Activated naive CD8-positive, alpha-beta T cell treated with anti-CD3 and anti-CD28 coated beads, Interleukin-2, amount 50 U/mL, for 16 hours (primary cell): ENCODE results near the gene RXYLT1.
"Not testable (repeated sequence)": the region's sequence is repeated elsewhere in the genome, so short reads cannot be mapped to it uniquely, and the experiment has no call there.

Source experiments
- DNase-seq: peaks from one replicate; pipeline ENCODE4 v3.0.0-alpha.2; 2020; ENCODE audit warnings: low read depth, low spot score

The RXYLT1 gene

DNA sequence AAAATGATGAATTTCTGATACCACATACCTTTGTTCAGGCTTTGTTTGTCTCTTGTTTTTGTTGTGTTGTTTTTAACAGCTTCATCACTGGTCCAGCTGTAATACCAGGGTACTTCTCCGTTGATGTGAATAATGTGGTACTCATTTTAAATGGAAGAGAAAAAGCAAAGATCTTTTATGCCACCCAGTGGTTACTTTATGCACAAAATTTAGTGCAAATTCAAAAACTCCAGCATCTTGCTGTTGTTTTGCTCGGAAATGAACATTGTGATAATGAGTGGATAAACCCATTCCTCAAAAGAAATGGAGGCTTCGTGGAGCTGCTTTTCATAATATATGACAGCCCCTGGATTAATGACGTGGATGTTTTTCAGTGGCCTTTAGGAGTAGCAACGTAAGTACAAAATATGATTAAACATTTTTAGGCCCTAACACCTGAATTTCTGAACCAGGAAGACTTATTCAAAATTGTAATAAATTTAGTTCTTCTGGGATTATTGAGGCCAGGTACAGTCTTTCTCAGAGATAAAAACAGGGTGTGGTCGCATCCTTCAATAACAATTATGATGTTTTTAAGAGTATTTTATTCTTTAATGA is 22.4 kb downstream of the RXYLT1 start:
- DNase-seq = no peak

GRCh38 chr12:63804746-63805145 is 25.0 kb downstream of the RXYLT1 start:
- DNase-seq = no peak

GRCh38 chr12:63805704-63806672 is 26.3 kb downstream of the RXYLT1 start:
- DNase-seq = no peak

DNA sequence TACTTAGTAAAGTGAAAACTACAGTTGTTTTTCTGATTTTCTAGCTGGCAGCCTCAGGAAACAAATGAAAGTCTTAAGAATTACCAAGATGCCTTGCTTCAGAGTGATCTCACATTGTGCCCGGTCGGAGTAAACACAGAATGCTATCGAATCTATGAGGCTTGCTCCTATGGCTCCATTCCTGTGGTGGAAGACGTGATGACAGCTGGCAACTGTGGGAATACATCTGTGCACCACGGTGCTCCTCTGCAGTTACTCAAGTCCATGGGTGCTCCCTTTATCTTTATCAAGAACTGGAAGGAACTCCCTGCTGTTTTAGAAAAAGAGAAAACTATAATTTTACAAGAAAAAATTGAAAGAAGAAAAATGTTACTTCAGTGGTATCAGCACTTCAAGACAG is 28.9 kb downstream of the RXYLT1 start:
- no peak for DNase-seq

- DNase-seq = no peak
Observed at GRCh38 chr12:63809566-63809965, 29.9 kb downstream of the RXYLT1 start.

DNA sequence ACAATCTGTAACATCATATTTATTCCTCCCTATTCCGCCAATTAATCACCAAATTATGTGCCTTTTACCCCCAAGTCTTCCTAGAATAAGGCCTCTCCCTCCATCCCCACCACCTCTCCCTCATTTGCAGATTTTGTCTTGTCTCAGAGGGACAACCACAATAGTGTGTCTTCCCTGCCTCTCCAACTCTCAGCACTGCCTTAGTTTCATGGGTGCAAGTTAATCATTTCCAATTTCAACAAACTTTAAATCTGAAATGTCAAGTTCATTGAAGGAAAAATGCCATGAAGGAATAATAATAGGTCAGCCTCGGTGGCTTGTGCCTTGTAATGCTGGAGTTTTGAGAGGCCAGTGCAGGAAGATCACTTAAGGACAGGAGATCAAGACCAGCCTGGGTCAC is 31.6 kb downstream of the RXYLT1 start:
- DNase-seq = no peak

- DNase-seq = no peak
Observed at GRCh38 chr12:63811755-63812154, 32.0 kb downstream of the RXYLT1 start.

- DNase-seq = no peak
Observed at GRCh38 chr12:63814146-63814772, 34.5 kb downstream of the RXYLT1 start.

DNA sequence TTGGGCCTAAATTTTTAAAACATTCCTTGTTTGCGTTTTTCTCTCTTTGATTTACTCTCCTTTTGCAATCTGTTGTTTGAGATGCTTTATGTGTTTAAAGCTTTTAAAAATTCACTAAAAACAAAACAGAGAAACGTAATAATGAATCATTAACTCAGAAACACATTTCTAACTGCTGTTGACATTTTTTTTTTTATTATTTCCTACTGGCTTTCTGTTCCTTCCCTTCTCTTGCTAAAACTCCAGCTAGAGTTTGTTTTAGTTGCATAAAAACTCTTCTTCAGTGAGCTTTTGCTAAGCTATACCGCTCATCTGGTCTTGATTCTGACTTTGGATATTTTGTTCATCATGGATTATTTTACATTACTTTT is 35.8 kb downstream of the RXYLT1 start:
- DNase-seq = no peak

GRCh38 chr12:63816031-63816430 is 36.3 kb downstream of the RXYLT1 start:
- no peak for DNase-seq

DNA sequence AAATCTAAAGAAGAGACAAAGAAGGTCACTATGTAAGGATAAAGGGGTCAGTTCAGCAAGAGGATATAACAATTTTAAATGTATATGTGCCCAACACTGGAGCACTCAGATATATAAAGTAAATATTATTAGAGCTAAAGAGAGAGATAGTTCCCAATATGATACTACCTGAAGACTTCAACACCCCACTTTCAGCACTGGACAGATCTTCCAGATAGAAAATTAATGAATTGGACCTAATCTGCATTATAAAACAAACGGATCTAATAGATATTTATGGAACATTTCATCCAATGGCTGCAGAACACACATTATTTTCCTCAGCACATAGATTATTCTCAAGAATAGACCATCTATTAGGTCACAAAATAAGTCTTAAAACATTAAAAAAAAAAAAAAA is 40.7 kb downstream of the RXYLT1 start:
- DNase-seq = no peak

DNA sequence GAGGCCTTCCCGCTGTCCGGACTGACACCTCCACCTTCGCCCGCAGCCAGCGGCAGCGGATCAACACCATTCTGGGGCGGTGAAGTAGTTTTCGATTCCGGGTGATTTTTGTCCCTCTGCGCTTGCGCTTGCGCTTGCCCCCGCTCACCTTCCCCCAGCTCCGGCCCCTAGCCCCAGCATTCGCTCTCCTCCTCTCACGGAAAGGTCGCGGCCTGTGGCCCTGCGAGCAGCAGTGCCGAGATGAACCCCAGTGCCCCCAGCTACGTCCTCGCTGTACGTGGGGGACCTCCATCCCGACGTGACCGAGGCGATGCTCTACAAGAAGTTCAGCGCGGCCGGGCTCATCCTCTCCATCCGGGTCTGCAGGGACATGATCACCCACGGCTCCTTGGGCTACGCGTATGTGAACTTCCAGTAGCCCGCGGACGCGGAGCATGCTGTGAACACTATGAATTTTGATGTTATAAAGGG is 42.1 kb downstream of the RXYLT1 start:
- DNase-seq = no peak

- no peak for DNase-seq
Observed at GRCh38 chr12:63822352-63822751, 42.6 kb downstream of the RXYLT1 start.

- DNase-seq = no peak
Observed at GRCh38 chr12:63823040-63823439, 43.3 kb downstream of the RXYLT1 start.

DNA sequence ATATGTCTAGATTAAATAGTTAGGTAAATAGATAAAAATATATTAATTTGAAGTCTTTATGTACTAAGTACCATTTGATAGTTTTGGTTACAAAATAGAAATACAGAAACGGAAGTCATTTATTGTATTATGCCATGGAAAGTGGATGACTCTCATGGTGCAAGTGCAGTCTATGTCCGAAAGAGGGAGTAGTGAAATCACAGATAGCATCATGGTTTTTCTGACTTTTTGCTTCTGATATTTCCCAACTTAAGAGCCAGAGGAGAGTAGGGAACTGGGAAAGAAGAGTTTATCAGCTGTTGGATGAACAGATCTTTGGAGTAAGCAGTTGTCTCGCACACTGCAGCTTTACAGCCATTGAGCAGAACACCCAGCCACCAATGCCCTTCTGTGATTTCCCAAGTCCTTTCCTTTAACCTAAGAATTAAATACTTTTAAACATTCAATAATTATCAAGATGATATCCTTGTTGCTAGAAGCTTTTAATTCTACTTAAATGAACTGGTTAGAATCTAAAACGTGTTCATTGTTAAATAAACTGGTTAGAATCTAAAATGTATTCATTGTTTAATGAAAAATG is 46.4 kb downstream of the RXYLT1 start:
- no peak for DNase-seq

DNA sequence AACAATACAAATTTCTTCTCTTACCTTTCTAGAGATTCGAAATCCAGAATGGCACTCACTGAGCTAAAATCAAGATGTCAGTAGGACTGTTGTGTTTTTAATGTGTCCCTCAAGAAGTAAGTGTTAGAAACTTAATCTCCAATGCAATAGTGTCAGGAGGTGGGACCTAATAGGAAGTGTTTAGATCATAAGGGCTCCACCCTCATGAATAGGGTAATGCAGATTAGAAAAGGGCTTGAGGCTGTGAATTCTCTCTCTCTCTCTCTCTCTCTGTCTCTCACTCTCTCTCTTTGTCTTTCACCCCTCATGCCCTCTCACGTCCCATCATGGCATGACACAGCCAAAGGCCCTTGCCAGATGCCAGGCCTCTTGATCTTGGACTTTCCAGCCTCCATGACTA is 49.2 kb downstream of the RXYLT1 start:
- no peak for DNase-seq

DNA sequence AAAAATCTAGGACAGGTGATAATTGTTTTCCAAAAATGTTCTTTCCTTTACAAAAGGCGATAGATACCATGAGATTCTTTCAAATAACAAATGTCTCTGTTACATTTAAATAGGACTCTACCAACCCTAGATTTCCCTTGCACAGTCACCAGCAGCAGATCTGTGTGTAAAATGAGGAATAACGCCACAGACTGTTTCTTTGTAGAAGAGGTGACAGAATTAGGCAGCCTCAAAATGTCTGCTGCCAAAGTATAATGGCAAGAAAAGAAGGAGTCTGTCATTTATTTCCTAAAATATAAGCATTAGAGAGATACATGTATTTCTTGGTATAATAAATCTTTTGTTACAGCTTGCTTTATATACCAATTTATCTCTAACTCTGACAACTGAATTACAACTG is 56.3 kb downstream of the RXYLT1 start:
- no peak for DNase-seq

- no peak for DNase-seq
Observed at GRCh38 chr12:63836936-63837335, 57.2 kb downstream of the RXYLT1 start.

DNA sequence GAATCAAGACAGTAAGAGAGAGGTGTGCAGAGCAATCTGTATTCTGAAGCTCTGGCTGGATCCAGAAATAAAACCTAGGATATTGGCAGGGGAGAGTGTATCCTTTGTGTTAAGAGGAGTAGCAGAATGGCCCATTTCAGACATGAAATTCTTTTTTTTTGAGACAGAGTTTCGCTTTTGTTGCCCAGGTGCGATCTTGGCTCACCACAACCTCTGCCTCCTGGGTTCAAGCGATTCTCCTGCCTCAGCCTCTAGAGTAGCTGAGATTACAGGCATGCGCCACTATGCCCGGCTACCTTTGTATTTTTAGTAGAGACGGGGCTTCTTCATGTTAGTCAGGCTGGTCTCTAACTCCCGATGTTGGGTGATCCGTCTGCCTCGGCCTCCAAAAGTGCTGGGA is 58.7 kb downstream of the RXYLT1 start:
- DNase-seq = no peak

- no peak for DNase-seq
Observed at GRCh38 chr12:63841011-63841410, 61.3 kb downstream of the RXYLT1 start.

DNA sequence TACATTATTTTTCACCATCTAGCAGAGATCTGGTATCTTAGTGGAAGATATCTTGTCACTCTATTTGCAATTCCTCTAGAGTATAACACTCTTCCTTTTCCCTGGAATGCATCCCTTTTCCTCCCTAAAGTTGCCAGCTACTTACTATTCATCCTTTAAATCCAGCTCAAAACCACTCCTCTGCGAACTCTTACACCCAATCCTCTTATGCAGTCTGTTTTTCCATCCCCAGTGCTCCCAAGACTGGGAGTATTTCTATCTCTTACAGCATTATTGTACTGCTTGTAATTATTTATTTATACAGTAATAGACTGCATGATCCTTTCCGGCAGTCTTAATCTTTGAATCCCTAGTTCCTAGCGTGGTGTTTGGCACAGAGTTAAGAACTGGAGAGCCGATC is 61.9 kb downstream of the RXYLT1 start:
- no peak for DNase-seq

DNA sequence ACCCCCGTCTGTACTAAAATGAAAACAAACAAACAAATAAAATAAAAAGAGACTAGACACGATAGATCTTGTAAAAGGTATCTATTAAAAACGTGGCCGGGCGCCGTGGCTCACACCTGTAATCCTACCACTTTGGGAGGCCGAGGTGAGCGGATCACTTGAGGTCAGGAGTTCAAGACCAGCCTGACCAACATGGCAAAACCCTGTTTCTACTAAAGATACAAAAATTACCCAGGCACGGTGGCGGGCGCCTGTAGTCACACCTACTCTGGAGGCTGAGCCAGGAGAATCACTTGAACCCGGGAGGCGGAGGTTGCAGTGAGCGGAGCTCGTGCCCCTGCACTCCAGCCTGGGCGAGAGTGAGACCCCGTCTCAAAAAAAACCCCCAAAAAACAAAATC is 63.0 kb downstream of the RXYLT1 start:
- not testable (repeated sequence) for DNase-seq
